SK-N-MC (cell line): ENCODE results near the gene MXD4.

Source experiments
- EZH2 ChIP-seq: fragments of 200-600 bp; sonication (generic); IDR thresholded peaks from one replicate; pipeline ENCODE4 v1.6.1; 2017; ENCODE audit warnings: antibody characterized with exemption
- FOXP2 ChIP-seq: optimal IDR thresholded peaks from 2 replicates; pipeline ENCODE3; 2011; ENCODE audit warnings: mild to moderate bottlenecking, moderate library complexity; ENCODE audit not compliant: insufficient read depth; ENCODE audit errors: extremely low read length, control extremely low read depth
- POLR2AphosphoS5 ChIP-seq: IDR thresholded peaks from 2 replicates; pipeline ENCODE4 v1.6.1; 2012; ENCODE audit warnings: mild to moderate bottlenecking, low read depth, low read length, borderline replicate concordance

GRCh38 chr4:2217726-2218125 lies 44.2 kb downstream of the MXD4 start:
- TF ChIP-seq EZH2 = no peak
- no peak for TF ChIP-seq POLR2AphosphoS5
- no peak for TF ChIP-seq FOXP2
